Measurements from ENCODE around the gene ALX4.

Gene ALX4

GRCh38 chr11:44267750-44268613 lies 42.0 kb downstream of the ALX4 start:
- no peak for DNase-seq (ENCODE audit: low read depth)

- no peak for DNase-seq (ENCODE audit: low read depth)
Observed at GRCh38 chr11:44267006-44267749, 42.8 kb downstream of the ALX4 start.

GRCh38 chr11:44266056-44266780 lies 43.7 kb downstream of the ALX4 start:
- DNase-seq (ENCODE audit: low read depth) = no peak

GRCh38 chr11:44264761-44265160 lies 45.2 kb downstream of the ALX4 start:
- no peak for DNase-seq (ENCODE audit: low read depth)

- DNase-seq (ENCODE audit: low read depth) = no peak
Observed at GRCh38 chr11:44264438-44264749, 45.5 kb downstream of the ALX4 start.

- DNase-seq (ENCODE audit: low read depth) = no peak
Observed at GRCh38 chr11:44263738-44264437, 46.1 kb downstream of the ALX4 start.

GRCh38 chr11:44261800-44262591 lies 47.9 kb downstream of the ALX4 start:
- no peak for DNase-seq (ENCODE audit: low read depth)

GRCh38 chr11:44260081-44260480 lies 49.9 kb downstream of the ALX4 start:
- no peak for DNase-seq (ENCODE audit: low read depth)

- DNase-seq (ENCODE audit: low read depth) = no peak
Observed at GRCh38 chr11:44258839-44259420, 51.0 kb downstream of the ALX4 start.

- DNase-seq (ENCODE audit: low read depth) = no peak
Observed at GRCh38 chr11:44258190-44258489, 51.8 kb downstream of the ALX4 start.

GRCh38 chr11:44257338-44258189 lies 52.4 kb downstream of the ALX4 start:
- no peak for DNase-seq (ENCODE audit: low read depth)

- DNase-seq (ENCODE audit: low read depth) = no peak
Observed at GRCh38 chr11:44256673-44257291, 53.2 kb downstream of the ALX4 start.

- DNase-seq (ENCODE audit: low read depth) = no peak
Observed at GRCh38 chr11:44255406-44256071, 54.4 kb downstream of the ALX4 start.

GRCh38 chr11:44252999-44253602 lies 56.8 kb downstream of the ALX4 start:
- DNase-seq (ENCODE audit: low read depth) = no peak

GRCh38 chr11:44250421-44250820 lies 59.5 kb downstream of the ALX4 start:
- DNase-seq (ENCODE audit: low read depth) = no peak

- no peak for DNase-seq (ENCODE audit: low read depth)
Observed at GRCh38 chr11:44248109-44248508, 61.8 kb downstream of the ALX4 start.

GRCh38 chr11:44247508-44247907 lies 62.4 kb downstream of the ALX4 start:
- DNase-seq (ENCODE audit: low read depth) = no peak

- DNase-seq (ENCODE audit: low read depth) = no peak
Observed at GRCh38 chr11:44246726-44247125, 63.2 kb downstream of the ALX4 start.
